ENCODE measurements around the gene APC2. TPM values are rescaled to one million over a fixed set of nuclear protein-coding genes. Genes with fewer than 3 reads are reported as not detected.
"Not testable (repeated sequence)": the region's sequence is repeated elsewhere in the genome, so short reads cannot be mapped to it uniquely, and the experiment has no call there.

APC2 gene
- total and polyA plus RNA-seq, 7 experiments from 2014 or later = 0.01 to 0.24 (median 0.07) TPM

GRCh38 chr19:1496714-1497577 is 47.0 kb downstream of the APC2 start:
- Mint-ChIP-seq H3K9me3 (peaks cover 0 to 1% (median 0%) of the 10 kb centered on the region in 11 donors), H3K4me1 (peaks cover 0 to 3% (median 1%) of the 10 kb centered on the region in 7 donors), H3K27me3 (peaks cover 0 to 6% (median 0%) of the 10 kb centered on the region in 5 donors), H3K36me3 (no peaks in the 10 kb centered on the region), H3K4me3 (no peak overlapping the region), H3K27ac (no peak overlapping the region)
- no peaks in the 10 kb centered on the region for H3K9me3 ChIP-seq (ENCODE audit: control insufficient read depth in 2 of 3, low read length in 3 of 3)
- CTCF ChIA-PET = no interaction called here
- POLR2A ChIA-PET = no interaction called here
- no peak overlapping the region for H3K4me3 ChIP-seq (ENCODE audit: low read length)
- ATAC-seq (no peak), DNase-seq (no peak)
- intact Hi-C loops (cut with micrococcal nuclease) = no loop called here
- H3K4me1 ChIP-seq (ENCODE audit: control insufficient read depth in 2 of 2, insufficient read depth in 2 of 2, low read length in 2 of 2) = no peaks in the 10 kb centered on the region
- H3K27ac ChIP-seq (ENCODE audit: low read depth, low read length) = no peak overlapping the region
- H3K36me3 ChIP-seq (ENCODE audit: control insufficient read depth in 2 of 3, insufficient read depth in 3 of 3, low read length in 3 of 3) = no peaks in the 10 kb centered on the region
- H3K27me3 ChIP-seq (ENCODE audit: control insufficient read depth in 2 of 2, insufficient read depth in 2 of 2, low read length in 2 of 2) = no peaks in the 10 kb centered on the region

- peaks cover 0 to 2% (median 0%) of the 10 kb centered on the region in 5 donors for H3K27me3 Mint-ChIP-seq
- no peak overlapping the region for H3K4me3 Mint-ChIP-seq
- DNase-seq = no peak
- no peak overlapping the region for H3K27ac Mint-ChIP-seq
- Histone ChIP-seq H3K4me3 (ENCODE audit: low read length) (no peak overlapping the region), H3K4me1 (ENCODE audit: control insufficient read depth in 2 of 2, insufficient read depth in 2 of 2, low read length in 2 of 2) (no peaks in the 10 kb centered on the region), H3K27me3 (ENCODE audit: control insufficient read depth in 2 of 2, insufficient read depth in 2 of 2, low read length in 2 of 2) (peaks cover 0 to 1% of the 10 kb centered on the region in 2 donors), H3K27ac (ENCODE audit: low read depth, low read length) (no peak overlapping the region), H3K9me3 (ENCODE audit: control insufficient read depth in 2 of 3, low read length in 3 of 3) (no peaks in the 10 kb centered on the region), H3K36me3 (ENCODE audit: control insufficient read depth in 2 of 3, insufficient read depth in 3 of 3, low read length in 3 of 3) (no peaks in the 10 kb centered on the region)
- no peak for ATAC-seq
- intact Hi-C loops (cut with micrococcal nuclease) = no loop called here
- H3K9me3 Mint-ChIP-seq = peaks cover 0 to 1% (median 0%) of the 10 kb centered on the region in 11 donors
- POLR2A ChIA-PET = no interaction called here
- no peaks in the 10 kb centered on the region for H3K36me3 Mint-ChIP-seq
- CTCF ChIA-PET = no interaction called here
- H3K4me1 Mint-ChIP-seq = peaks cover 0 to 3% (median 0%) of the 10 kb centered on the region in 7 donors
Observed at GRCh38 chr19:1497578-1498235, 47.8 kb downstream of the APC2 start.

GRCh38 chr19:1499231-1499630 is 49.3 kb downstream of the APC2 start:
- H3K27me3 Mint-ChIP-seq; H3K36me3 Mint-ChIP-seq; H3K4me3 ChIP-seq (ENCODE audit: low read length); H3K4me1 Mint-ChIP-seq; ATAC-seq; H3K36me3 ChIP-seq (ENCODE audit: control insufficient read depth in 2 of 3, insufficient read depth in 3 of 3, low read length in 3 of 3); POLR2A ChIA-PET; H3K9me3 Mint-ChIP-seq; CTCF ChIA-PET; H3K4me3 Mint-ChIP-seq; H3K27me3 ChIP-seq (ENCODE audit: control insufficient read depth in 2 of 2, insufficient read depth in 2 of 2, low read length in 2 of 2); H3K27ac Mint-ChIP-seq; intact Hi-C loops (cut with micrococcal nuclease); DNase-seq; H3K27ac ChIP-seq (ENCODE audit: low read depth, low read length); H3K4me1 ChIP-seq (ENCODE audit: control insufficient read depth in 2 of 2, insufficient read depth in 2 of 2, low read length in 2 of 2); H3K9me3 ChIP-seq (ENCODE audit: control insufficient read depth in 2 of 3, low read length in 3 of 3): not testable (repeated sequence)

- ATAC-seq = no peak
- H3K4me3 ChIP-seq (ENCODE audit: low read length) = no peak overlapping the region
- Mint-ChIP-seq H3K36me3 (no peaks in the 10 kb centered on the region), H3K9me3 (peaks cover 0 to 1% (median 0%) of the 10 kb centered on the region in 11 donors), H3K27ac (no peak overlapping the region), H3K4me3 (no peak overlapping the region), H3K4me1 (peaks cover 0 to 6% (median 3%) of the 10 kb centered on the region in 7 donors), H3K27me3 (peaks cover 0 to 17% (median 4%) of the 10 kb centered on the region in 5 donors)
- no peak for DNase-seq
- H3K36me3 ChIP-seq (ENCODE audit: control insufficient read depth in 2 of 3, insufficient read depth in 3 of 3, low read length in 3 of 3) = no peaks in the 10 kb centered on the region
- POLR2A ChIA-PET = no interaction called here
- peaks cover 0 to 5% of the 10 kb centered on the region in 2 donors for H3K27me3 ChIP-seq (ENCODE audit: control insufficient read depth in 2 of 2, insufficient read depth in 2 of 2, low read length in 2 of 2)
- no peak overlapping the region for H3K27ac ChIP-seq (ENCODE audit: low read depth, low read length)
- H3K4me1 ChIP-seq (ENCODE audit: control insufficient read depth in 2 of 2, insufficient read depth in 2 of 2, low read length in 2 of 2) = no peaks in the 10 kb centered on the region
- intact Hi-C loops (cut with micrococcal nuclease) = no loop called here
- no peaks in the 10 kb centered on the region for H3K9me3 ChIP-seq (ENCODE audit: control insufficient read depth in 2 of 3, low read length in 3 of 3)
- CTCF ChIA-PET = no interaction called here
Observed at GRCh38 chr19:1501200-1501595, 51.3 kb downstream of the APC2 start.

GRCh38 chr19:1502433-1503088 is 52.6 kb downstream of the APC2 start:
- ATAC-seq = no peak

GRCh38 chr19:1503089-1503924 is 53.4 kb downstream of the APC2 start:
- Histone ChIP-seq H3K36me3 (ENCODE audit: control insufficient read depth in 2 of 3, insufficient read depth in 3 of 3, low read length in 3 of 3) (no peaks in the 10 kb centered on the region), H3K4me1 (ENCODE audit: control insufficient read depth in 2 of 2, insufficient read depth in 2 of 2, low read length in 2 of 2) (peaks cover 4 to 6% of the 10 kb centered on the region in 2 donors), H3K4me3 (ENCODE audit: low read length) (no peak overlapping the region), H3K27ac (ENCODE audit: low read depth, low read length) (no peak overlapping the region), H3K27me3 (ENCODE audit: control insufficient read depth in 2 of 2, insufficient read depth in 2 of 2, low read length in 2 of 2) (peaks cover 0 to 5% of the 10 kb centered on the region in 2 donors), H3K9me3 (ENCODE audit: control insufficient read depth in 2 of 3, low read length in 3 of 3) (no peaks in the 10 kb centered on the region)
- intact Hi-C loops (cut with micrococcal nuclease) = loop anchor here (1.0 kb wide), 2 partner anchors 10 to 11 kb away; partner anchors contain the start of gene ADAMTSL5 (in 1 of the 2)
- H3K9me3 Mint-ChIP-seq = peaks cover 0 to 5% (median 0%) of the 10 kb centered on the region in 11 donors
- peaks cover 7 to 12% (median 10%) of the 10 kb centered on the region in 7 donors for H3K4me1 Mint-ChIP-seq
- CTCF ChIA-PET = interaction anchor here (0.6 to 0.7 kb wide), 2 partner anchors 40 to 397 kb away, joined by 3 read pairs; no protein-coding TSS in a partner anchor
- peak; percentile 21 for ATAC-seq
- POLR2A ChIA-PET = no interaction called here
- peak in 8 of 9 donors; percentile 50 to 80 (median 53) for DNase-seq
- peaks cover 0 to 23% (median 4%) of the 10 kb centered on the region in 5 donors for H3K27me3 Mint-ChIP-seq
- peak overlapping the region in 1 of 9 donors; percentile 12 for H3K27ac Mint-ChIP-seq
- H3K4me3 Mint-ChIP-seq = peak overlapping the region in 2 of 10 donors; percentile 51 to 57
- H3K36me3 Mint-ChIP-seq = peaks cover 0 to 3% (median 0%) of the 10 kb centered on the region in 5 donors

More at GRCh38 chr19:1502433-1503088, 52.6 kb downstream of the APC2 start:
- Histone ChIP-seq H3K27ac (ENCODE audit: low read depth, low read length) (no peak overlapping the region), H3K9me3 (ENCODE audit: control insufficient read depth in 2 of 3, low read length in 3 of 3) (no peaks in the 10 kb centered on the region), H3K4me3 (ENCODE audit: low read length) (no peak overlapping the region), H3K27me3 (ENCODE audit: control insufficient read depth in 2 of 2, insufficient read depth in 2 of 2, low read length in 2 of 2) (peaks cover 0 to 5% of the 10 kb centered on the region in 2 donors), H3K36me3 (ENCODE audit: control insufficient read depth in 2 of 3, insufficient read depth in 3 of 3, low read length in 3 of 3) (no peaks in the 10 kb centered on the region), H3K4me1 (ENCODE audit: control insufficient read depth in 2 of 2, insufficient read depth in 2 of 2, low read length in 2 of 2) (peaks cover 3 to 5% of the 10 kb centered on the region in 2 donors)
- Mint-ChIP-seq H3K27ac (no peak overlapping the region), H3K27me3 (peaks cover 0 to 18% (median 4%) of the 10 kb centered on the region in 5 donors), H3K4me1 (peaks cover 2 to 8% (median 5%) of the 10 kb centered on the region in 7 donors), H3K9me3 (peaks cover 0 to under 1% (median 0%) of the 10 kb centered on the region in 11 donors), H3K36me3 (no peaks in the 10 kb centered on the region), H3K4me3 (peak overlapping the region in 1 of 10 donors; percentile 57)
- intact Hi-C loops (cut with micrococcal nuclease) = loop anchor here (1.0 kb wide), 2 partner anchors 11 to 12 kb away; partner anchors contain the start of gene ADAMTSL5 (in 1 of the 2)
- POLR2A ChIA-PET = no interaction called here
- CTCF ChIA-PET = interaction anchor here (0.7 kb wide), 1 partner anchor 39 kb away, joined by 3 read pairs; no protein-coding TSS in a partner anchor
- DNase-seq = no peak

Measured in naive thymus-derived CD4-positive, alpha-beta T cell (primary cell).